NB4 (cell line): ENCODE data around the gene FBXO15.

Source experiments
- CTCF ChIP-seq: IDR thresholded peaks from one replicate; pipeline ENCODE4 v1.5.1; 2012; ENCODE audit warnings: low read depth, low read length
- MAX ChIP-seq: IDR thresholded peaks from 2 replicates; pipeline ENCODE4 v1.6.1; 2011; ENCODE audit warnings: low read depth, low read length
- POLR2A ChIP-seq: IDR thresholded peaks from 2 replicates; pipeline ENCODE4 v1.6.1; 2011; ENCODE audit warnings: mild to moderate bottlenecking; ENCODE audit not compliant: insufficient read length; ENCODE audit errors: extremely low read depth

- TF ChIP-seq CTCF (no peak), POLR2A (no peak), MAX (no peak)
These were observed 32.6 kb downstream of the FBXO15 start for GRCh38 chr18:74115046-74115445.
